Fibroblast of lung (primary cell): ENCODE results near the gene GADD45G. TPM values are rescaled to one million over a fixed set of nuclear protein-coding genes. Genes with fewer than 3 reads are reported as not detected.

ENCODE experiments used
- DNase-seq, 2 donors: peaks; one replicate each; pipeline versions ENCODE4 v3.0.0 to v3.0.0-alpha.2; 2010; ENCODE audit warnings: low read depth in 2 of 2
- H2AFZ ChIP-seq: 2 replicates; pipeline ENCODE4 v1.5.1; 2012; ENCODE audit warnings: low read length, control low read depth, inconsistent platforms
- H3K27ac ChIP-seq: 2 replicates; pipeline ENCODE4 v1.5.1; 2011; ENCODE audit warnings: low read length, control low read depth; ENCODE audit not compliant: insufficient read depth
- H3K27me3 ChIP-seq: 2 replicates; pipeline ENCODE4 v1.5.1; 2011; ENCODE audit warnings: mild to moderate bottlenecking, low read length; ENCODE audit not compliant: control insufficient read depth, insufficient read depth
- H3K36me3 ChIP-seq: 2 replicates; pipeline ENCODE4 v1.5.1; 2011; ENCODE audit warnings: low read length; ENCODE audit not compliant: control insufficient read depth, insufficient read depth
- H3K4me1 ChIP-seq: 2 replicates; pipeline ENCODE4 v1.5.1; 2011; ENCODE audit warnings: low read length; ENCODE audit not compliant: control insufficient read depth, insufficient read depth; ENCODE audit errors: extremely low read depth
- H3K4me2 ChIP-seq: 2 replicates; pipeline ENCODE4 v1.5.1; 2011; ENCODE audit warnings: low read length, control low read depth; ENCODE audit not compliant: insufficient read depth; ENCODE audit errors: extremely low read depth
- H3K4me3 ChIP-seq, 4 experiments: fragments of 200-600 bp in 1 of 4; sonication (generic) in 1 of 4; replicated peaks in 1 of 4; 2 replicates each; pipeline ENCODE4 v1.5.1; 2011 to 2016; ENCODE audit warnings: low read length in 4 of 4, low read depth in 3 of 4, mild to moderate bottlenecking in 3 of 4, control low read depth in 2 of 4, inconsistent platforms in 1 of 4, mixed read lengths in 1 of 4; ENCODE audit not compliant: insufficient read depth in 1 of 4; ENCODE audit errors: control extremely low read depth in 1 of 4
- H3K79me2 ChIP-seq: 2 replicates; pipeline ENCODE4 v1.5.1; 2012; ENCODE audit warnings: mild to moderate bottlenecking, low read length, inconsistent platforms; ENCODE audit not compliant: control insufficient read depth, insufficient read depth
- H3K9ac ChIP-seq: 2 replicates; pipeline ENCODE4 v1.5.1; 2011; ENCODE audit warnings: mild to moderate bottlenecking, low read length, control low read depth; ENCODE audit not compliant: insufficient read depth
- H3K9me3 ChIP-seq: 2 replicates; pipeline ENCODE4 v1.5.1; 2012; ENCODE audit warnings: low read depth, low read length; ENCODE audit not compliant: control insufficient read depth, insufficient read depth
- H4K20me1 ChIP-seq: 2 replicates; pipeline ENCODE4 v1.5.1; 2011; ENCODE audit warnings: low read length; ENCODE audit not compliant: control insufficient read depth, insufficient read depth; ENCODE audit errors: extremely low read depth
- CTCF ChIP-seq, 2 donors: IDR thresholded peaks in 1 of 2; conservative IDR thresholded peaks in 1 of 2; 1 replicate in 1 of 2; 2 replicates in 1 of 2; pipeline ENCODE4 v1.5.1; 2011 to 2012; ENCODE audit warnings: low read length in 2 of 2, control low read depth in 1 of 2, inconsistent platforms in 1 of 2, low read depth in 1 of 2, mild to moderate bottlenecking in 1 of 2
- EZH2 ChIP-seq: IDR thresholded peaks from 2 replicates; pipeline ENCODE4 v1.5.1; 2012; ENCODE audit warnings: low read length, control low read depth, mild to moderate bottlenecking; ENCODE audit errors: missing control alignments
- polyA plus RNA-seq, 2 donors: library from polyadenylated mRNA; depleted of rRNA in 1 of 2; stranded (reverse) in 1 of 2; unstranded in 1 of 2; fragments of >200 nt; gene quantifications; 2 replicates each; pipeline ENCODE4 v1.2.1, GENCODE V29; 2011 to 2012; ENCODE audit warnings: missing spikeins in 1 of 2
- total RNA-seq: library from RNA; depleted of rRNA; stranded (reverse); fragments of >200 nt; gene quantifications from 2 replicates; pipeline ENCODE4 v1.2.1, GENCODE V29; 2014

Gene GADD45G
- total and polyA plus RNA-seq, 2 donors (not counting 1 experiment from before 2014, with no cell fraction given), result 3.5 TPM; not detected in 1

- Histone ChIP-seq H3K79me2 (no peaks in the 10 kb centered on the region), H3K4me3 (no peak overlapping the region), H3K4me2 (no peak overlapping the region), H3K27me3 (no peaks in the 10 kb centered on the region), H2AFZ (no peak overlapping the region), H4K20me1 (no peaks in the 10 kb centered on the region), H3K4me1 (no peaks in the 10 kb centered on the region), H3K36me3 (no peaks in the 10 kb centered on the region), H3K9ac (no peak overlapping the region), H3K9me3 (no peaks in the 10 kb centered on the region), H3K27ac (no peak overlapping the region)
- TF ChIP-seq EZH2 (no peak), CTCF (conservative IDR thresholded peaks at IDR 0.05 in 1 of 2, IDR thresholded peaks at IDR 0.05 in 1 of 2; ENCODE audit: low read depth in 1 of 2, low read length in 2 of 2) (no peak)
- peak; percentile 35 to 89 for DNase-seq
Observed at GRCh38 chr9:89634995-89635742, 30.4 kb downstream of the GADD45G start.

GRCh38 chr9:89635816-89636215 lies 31.0 kb downstream of the GADD45G start:
- Histone ChIP-seq H3K27me3 (no peaks in the 10 kb centered on the region), H3K27ac (no peak overlapping the region), H3K9me3 (no peaks in the 10 kb centered on the region), H3K4me2 (no peak overlapping the region), H4K20me1 (no peaks in the 10 kb centered on the region), H3K9ac (no peak overlapping the region), H2AFZ (no peak overlapping the region), H3K36me3 (no peaks in the 10 kb centered on the region), H3K4me3 (no peak overlapping the region), H3K4me1 (no peaks in the 10 kb centered on the region), H3K79me2 (no peaks in the 10 kb centered on the region)
- TF ChIP-seq EZH2, result no peak
- no peak for TF ChIP-seq CTCF (conservative IDR thresholded peaks at IDR 0.05 in 1 of 2, IDR thresholded peaks at IDR 0.05 in 1 of 2; ENCODE audit: low read depth in 1 of 2, low read length in 2 of 2)
- peak in 1 of 2 donors; percentile 81 for DNase-seq

- Histone ChIP-seq H3K4me3 (no peak overlapping the region), H4K20me1 (no peaks in the 10 kb centered on the region), H3K27ac (no peak overlapping the region), H2AFZ (no peak overlapping the region), H3K79me2 (no peaks in the 10 kb centered on the region), H3K9me3 (no peaks in the 10 kb centered on the region), H3K4me1 (no peaks in the 10 kb centered on the region), H3K4me2 (no peak overlapping the region), H3K27me3 (no peaks in the 10 kb centered on the region), H3K9ac (no peak overlapping the region), H3K36me3 (no peaks in the 10 kb centered on the region)
- peak in 1 of 2 donors; percentile 11 for DNase-seq
- TF ChIP-seq CTCF (conservative IDR thresholded peaks at IDR 0.05 in 1 of 2, IDR thresholded peaks at IDR 0.05 in 1 of 2; ENCODE audit: low read depth in 1 of 2, low read length in 2 of 2) (no peak), EZH2 (no peak)
Observed at GRCh38 chr9:89637787-89638186, 33.0 kb downstream of the GADD45G start.
